ENCODE results near the gene TRIM45. TPM values are rescaled to one million over a fixed set of nuclear protein-coding genes. Genes with fewer than 3 reads are reported as not detected.

Gene TRIM45
- total and polyA plus RNA-seq, 8 donors, result 0.29 to 6.8 (median 1.9) TPM; not detected in 1

- intact Hi-C loops (cut with DNase I; ENCODE audit: low total_unique reads), result no loop called here
- TF ChIP-seq POLR2AphosphoS5 (IDR thresholded peaks at IDR 0.05), result no peak
- TF ChIP-seq CTCF (IDR thresholded peaks at IDR 0.05), result no peak
- TF ChIP-seq POLR2A (IDR thresholded peaks at IDR 0.05), result no peak
- TF ChIP-seq EP300 (IDR thresholded peaks at IDR 0.05), result no peak
- Histone ChIP-seq H3K4me1 (peaks cover 5 to 27% (median 25%) of the 10 kb centered on the region in 4 donors), H3K4me3 (no peak overlapping the region), H3K27me3 (no peaks in the 10 kb centered on the region), H3K36me3 (peaks cover 0 to 30% (median 26%) of the 10 kb centered on the region in 4 donors), H3K9me3 (no peaks in the 10 kb centered on the region), H3K27ac (no peak overlapping the region)
- WGBS, 5 donors, result 65 to 93% (median 79%) methylated on average over 2 of the region's 2 CpGs
- no peak for DNase-seq
Observed at GRCh38 chr1:117117697-117118096, 3.9 kb downstream of the TRIM45 start.

- no peak for TF ChIP-seq CTCF (IDR thresholded peaks at IDR 0.05)
- no peak for TF ChIP-seq POLR2A (IDR thresholded peaks at IDR 0.05)
- TF ChIP-seq EP300 (IDR thresholded peaks at IDR 0.05), result no peak
- no peak for TF ChIP-seq POLR2AphosphoS5 (IDR thresholded peaks at IDR 0.05)
- Histone ChIP-seq H3K4me1 (peaks cover 0 to 20% (median 20%) of the 10 kb centered on the region in 4 donors), H3K36me3 (peaks cover 0 to 40% (median 35%) of the 10 kb centered on the region in 4 donors), H3K27ac (no peak overlapping the region), H3K9me3 (no peaks in the 10 kb centered on the region), H3K27me3 (no peaks in the 10 kb centered on the region), H3K4me3 (no peak overlapping the region)
- DNase-seq, result no peak
- 71 to 87% (median 84%) methylated on average over 3 of the region's 3 CpGs for WGBS, 5 donors
- intact Hi-C loops (cut with DNase I; ENCODE audit: low total_unique reads), result no loop called here
Observed at GRCh38 chr1:117116784-117117130, 4.8 kb downstream of the TRIM45 start.

- Histone ChIP-seq H3K4me1 (peaks cover 0 to 20% (median 18%) of the 10 kb centered on the region in 4 donors), H3K4me3 (no peak overlapping the region), H3K9me3 (no peaks in the 10 kb centered on the region), H3K36me3 (peaks cover 0 to 45% (median 38%) of the 10 kb centered on the region in 4 donors), H3K27ac (no peak overlapping the region), H3K27me3 (no peaks in the 10 kb centered on the region)
- 80 to 87% (median 82%) methylated on average over 13 of the region's 13 CpGs for WGBS, 5 donors
- intact Hi-C loops (cut with DNase I; ENCODE audit: low total_unique reads), result no loop called here
- no peak for DNase-seq
- TF ChIP-seq EP300 (IDR thresholded peaks at IDR 0.05) (no peak), CTCF (IDR thresholded peaks at IDR 0.05) (no peak), POLR2A (IDR thresholded peaks at IDR 0.05) (no peak), POLR2AphosphoS5 (IDR thresholded peaks at IDR 0.05) (no peak)
Observed at GRCh38 chr1:117116090-117116783, 5.3 kb downstream of the TRIM45 start.

GRCh38 chr1:117114877-117115276 lies 6.7 kb downstream of the TRIM45 start:
- Histone ChIP-seq H3K9me3 (no peaks in the 10 kb centered on the region), H3K36me3 (peaks cover 0 to 58% (median 48%) of the 10 kb centered on the region in 4 donors), H3K27ac (no peak overlapping the region), H3K4me3 (no peak overlapping the region), H3K27me3 (no peaks in the 10 kb centered on the region), H3K4me1 (peaks cover 0 to 9% (median 6%) of the 10 kb centered on the region in 4 donors)
- TF ChIP-seq EP300 (IDR thresholded peaks at IDR 0.05), result no peak
- TF ChIP-seq POLR2A (IDR thresholded peaks at IDR 0.05), result no peak
- no peak for TF ChIP-seq CTCF (IDR thresholded peaks at IDR 0.05)
- TF ChIP-seq POLR2AphosphoS5 (IDR thresholded peaks at IDR 0.05), result no peak
- intact Hi-C loops (cut with DNase I; ENCODE audit: low total_unique reads), result no loop called here
- 72 to 81% (median 75%) methylated on average over 2 of the region's 2 CpGs for WGBS, 5 donors
- no peak for DNase-seq

Measured in stomach (tissue), 9 donors.